ENCODE results near the gene CACFD1.
"Not testable (repeated sequence)": the region's sequence is repeated elsewhere in the genome, so short reads cannot be mapped to it uniquely, and the experiment has no call there.

CACFD1 gene

GRCh38 chr9:133440874-133441273 lies 18.9 kb upstream of the CACFD1 start:
- DNase-seq (ENCODE audit: low read depth) = no peak

- DNase-seq (ENCODE audit: low read depth) = no peak
Measured at GRCh38 chr9:133441571-133441970, 18.2 kb upstream of the CACFD1 start.

- DNase-seq (ENCODE audit: low read depth) = no peak
Measured at GRCh38 chr9:133443248-133443647, 16.5 kb upstream of the CACFD1 start.

GRCh38 chr9:133443982-133444381 lies 15.8 kb upstream of the CACFD1 start:
- DNase-seq (ENCODE audit: low read depth) = no peak

GRCh38 chr9:133445293-133445969 lies 14.3 kb upstream of the CACFD1 start:
- no peak for DNase-seq (ENCODE audit: low read depth)

GRCh38 chr9:133448487-133448972 lies 11.2 kb upstream of the CACFD1 start:
- no peak for DNase-seq (ENCODE audit: low read depth)

- no peak for DNase-seq (ENCODE audit: low read depth)
Measured at GRCh38 chr9:133449760-133450159, 10.0 kb upstream of the CACFD1 start.

GRCh38 chr9:133451865-133452264 lies 7.9 kb upstream of the CACFD1 start:
- not testable (repeated sequence) for DNase-seq (ENCODE audit: low read depth)

GRCh38 chr9:133452562-133452961 lies 7.2 kb upstream of the CACFD1 start:
- no peak for DNase-seq (ENCODE audit: low read depth)

GRCh38 chr9:133453651-133454050 lies 6.1 kb upstream of the CACFD1 start:
- DNase-seq (ENCODE audit: low read depth) = no peak

- no peak for DNase-seq (ENCODE audit: low read depth)
Measured at GRCh38 chr9:133454325-133454724, 5.5 kb upstream of the CACFD1 start.

- DNase-seq (ENCODE audit: low read depth) = no peak
Measured at GRCh38 chr9:133454943-133455673, 4.7 kb upstream of the CACFD1 start.

GRCh38 chr9:133455936-133456335 lies 3.8 kb upstream of the CACFD1 start:
- DNase-seq (ENCODE audit: low read depth) = no peak

- DNase-seq (ENCODE audit: low read depth) = no peak
Measured at GRCh38 chr9:133456409-133456808, 3.4 kb upstream of the CACFD1 start.

GRCh38 chr9:133457233-133457632 lies 2.5 kb upstream of the CACFD1 start:
- no peak for DNase-seq (ENCODE audit: low read depth)

- DNase-seq (ENCODE audit: low read depth) = no peak
Measured at GRCh38 chr9:133457748-133458147, 2.0 kb upstream of the CACFD1 start.

- DNase-seq (ENCODE audit: low read depth) = no peak
Measured at GRCh38 chr9:133458643-133459312, 1.0 kb upstream of the CACFD1 start.

GRCh38 chr9:133460405-133461175 lies 812 bp downstream of the CACFD1 start:
- DNase-seq (ENCODE audit: low read depth) = no peak

GRCh38 chr9:133461975-133462374 lies 2.2 kb downstream of the CACFD1 start:
- DNase-seq (ENCODE audit: low read depth) = no peak

GRCh38 chr9:133463234-133463863 lies 3.6 kb downstream of the CACFD1 start:
- DNase-seq (ENCODE audit: low read depth) = no peak

GRCh38 chr9:133463864-133464615 lies 4.3 kb downstream of the CACFD1 start:
- DNase-seq (ENCODE audit: low read depth) = no peak

All from GM04504 (cell line).